Ishikawa (cell line): ENCODE results near the gene DYNC1H1.

Experiments used
- CEBPB ChIP-seq: IDR thresholded peaks from 2 replicates; pipeline ENCODE4 v1.6.1; 2012
- CREB1 ChIP-seq: IDR thresholded peaks from 2 replicates; pipeline ENCODE4 v1.6.1; 2012; ENCODE audit warnings: low read depth
- EGR1 ChIP-seq: IDR thresholded peaks from 2 replicates; pipeline ENCODE4 v1.6.1; 2012
- EP300 ChIP-seq: IDR thresholded peaks from 2 replicates; pipeline ENCODE4 v1.6.1; 2012; ENCODE audit warnings: borderline replicate concordance
- NFIC ChIP-seq: IDR thresholded peaks from 2 replicates; pipeline ENCODE4 v1.6.1; 2012
- TAF1 ChIP-seq: IDR thresholded peaks from 2 replicates; pipeline ENCODE4 v1.6.1; 2012; ENCODE audit warnings: low read depth, mild to moderate bottlenecking
- YY1 ChIP-seq: IDR thresholded peaks from 2 replicates; pipeline ENCODE4 v1.6.1; 2012; ENCODE audit warnings: low read depth
- ZBTB7A ChIP-seq: IDR thresholded peaks from 2 replicates; pipeline ENCODE4 v1.6.1; 2012; ENCODE audit warnings: low read depth
- TF ChIP-seq, protein P1 (sequence below): IDR thresholded peaks from 2 replicates; pipeline ENCODE4 v1.6.1; 2012; ENCODE audit warnings: low read depth, mild to moderate bottlenecking
- TF ChIP-seq, protein P2 (sequence below): IDR thresholded peaks from 2 replicates; pipeline ENCODE4 v1.6.1; 2012

DNA sequence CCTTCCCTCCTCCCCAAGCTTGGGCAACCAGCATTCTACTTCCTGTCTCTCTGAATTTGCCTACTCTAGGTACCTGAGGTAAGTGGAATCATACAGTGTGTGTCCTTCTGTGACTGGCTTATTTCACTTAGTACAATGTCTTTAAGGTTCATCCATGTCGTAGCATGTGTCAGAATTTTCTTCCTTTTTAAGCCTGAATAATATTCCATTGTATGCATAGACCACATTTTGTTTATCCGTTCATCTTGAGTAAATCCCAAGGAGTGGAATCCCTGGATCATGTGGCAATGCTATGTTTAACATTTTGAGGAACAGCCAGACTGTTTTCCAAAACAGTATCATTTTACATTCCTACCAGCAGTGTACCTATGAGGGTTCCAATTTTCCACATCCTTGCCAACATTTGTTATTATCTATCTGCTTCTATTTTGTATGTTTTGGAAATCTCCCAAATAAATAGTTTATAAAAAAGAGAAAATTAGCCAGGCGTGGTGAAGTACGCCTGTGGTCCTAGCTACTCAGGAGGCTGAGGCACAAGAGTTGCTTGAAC lies 110.1 kb downstream of the DYNC1H1 start:
- no peak for TF ChIP-seq TAF1
- no peak for TF ChIP-seq EP300
- TF ChIP-seq YY1, result no peak
- TF ChIP-seq NFIC, result no peak
- no peak for TF ChIP-seq CREB1
- no peak for TF ChIP-seq ZBTB7A
- TF ChIP-seq, protein P1, sequence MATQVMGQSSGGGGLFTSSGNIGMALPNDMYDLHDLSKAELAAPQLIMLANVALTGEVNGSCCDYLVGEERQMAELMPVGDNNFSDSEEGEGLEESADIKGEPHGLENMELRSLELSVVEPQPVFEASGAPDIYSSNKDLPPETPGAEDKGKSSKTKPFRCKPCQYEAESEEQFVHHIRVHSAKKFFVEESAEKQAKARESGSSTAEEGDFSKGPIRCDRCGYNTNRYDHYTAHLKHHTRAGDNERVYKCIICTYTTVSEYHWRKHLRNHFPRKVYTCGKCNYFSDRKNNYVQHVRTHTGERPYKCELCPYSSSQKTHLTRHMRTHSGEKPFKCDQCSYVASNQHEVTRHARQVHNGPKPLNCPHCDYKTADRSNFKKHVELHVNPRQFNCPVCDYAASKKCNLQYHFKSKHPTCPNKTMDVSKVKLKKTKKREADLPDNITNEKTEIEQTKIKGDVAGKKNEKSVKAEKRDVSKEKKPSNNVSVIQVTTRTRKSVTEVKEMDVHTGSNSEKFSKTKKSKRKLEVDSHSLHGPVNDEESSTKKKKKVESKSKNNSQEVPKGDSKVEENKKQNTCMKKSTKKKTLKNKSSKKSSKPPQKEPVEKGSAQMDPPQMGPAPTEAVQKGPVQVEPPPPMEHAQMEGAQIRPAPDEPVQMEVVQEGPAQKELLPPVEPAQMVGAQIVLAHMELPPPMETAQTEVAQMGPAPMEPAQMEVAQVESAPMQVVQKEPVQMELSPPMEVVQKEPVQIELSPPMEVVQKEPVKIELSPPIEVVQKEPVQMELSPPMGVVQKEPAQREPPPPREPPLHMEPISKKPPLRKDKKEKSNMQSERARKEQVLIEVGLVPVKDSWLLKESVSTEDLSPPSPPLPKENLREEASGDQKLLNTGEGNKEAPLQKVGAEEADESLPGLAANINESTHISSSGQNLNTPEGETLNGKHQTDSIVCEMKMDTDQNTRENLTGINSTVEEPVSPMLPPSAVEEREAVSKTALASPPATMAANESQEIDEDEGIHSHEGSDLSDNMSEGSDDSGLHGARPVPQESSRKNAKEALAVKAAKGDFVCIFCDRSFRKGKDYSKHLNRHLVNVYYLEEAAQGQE, result no peak
- TF ChIP-seq, protein P2, sequence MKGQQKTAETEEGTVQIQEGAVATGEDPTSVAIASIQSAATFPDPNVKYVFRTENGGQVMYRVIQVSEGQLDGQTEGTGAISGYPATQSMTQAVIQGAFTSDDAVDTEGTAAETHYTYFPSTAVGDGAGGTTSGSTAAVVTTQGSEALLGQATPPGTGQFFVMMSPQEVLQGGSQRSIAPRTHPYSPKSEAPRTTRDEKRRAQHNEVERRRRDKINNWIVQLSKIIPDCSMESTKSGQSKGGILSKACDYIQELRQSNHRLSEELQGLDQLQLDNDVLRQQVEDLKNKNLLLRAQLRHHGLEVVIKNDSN, result no peak
- TF ChIP-seq CEBPB, result no peak
- no peak for TF ChIP-seq EGR1
